Endothelial cell (in vitro differentiated cells): Measurements from ENCODE around the gene CAPZA1. TPM values are rescaled to one million over a fixed set of nuclear protein-coding genes. Genes with fewer than 3 reads are reported as not detected.

Source experiments
- DNase-seq: peaks from one replicate; pipeline ENCODE4 v3.0.0; 2021; ENCODE audit warnings: low spot score
- H3K27ac Mint-ChIP-seq: one replicate; pipeline ENCODE4 v1.8.0; 2021; ENCODE audit warnings: mixed read lengths, inconsistent platforms; ENCODE audit not compliant: unreplicated experiment
- H3K27me3 Mint-ChIP-seq: one replicate; pipeline ENCODE4 v1.8.0; 2021; ENCODE audit warnings: mild to moderate bottlenecking, moderate library complexity, mixed read lengths, inconsistent platforms; ENCODE audit not compliant: unreplicated experiment
- H3K36me3 Mint-ChIP-seq: one replicate; pipeline ENCODE4 v1.8.0; 2021; ENCODE audit warnings: mild to moderate bottlenecking, low read depth, mixed read lengths, inconsistent platforms; ENCODE audit not compliant: unreplicated experiment
- H3K4me1 Mint-ChIP-seq: one replicate; pipeline ENCODE4 v1.8.0; 2021; ENCODE audit warnings: mild to moderate bottlenecking, mixed read lengths, inconsistent platforms; ENCODE audit not compliant: unreplicated experiment
- H3K4me3 Mint-ChIP-seq: one replicate; pipeline ENCODE4 v1.8.0; 2021; ENCODE audit warnings: mild to moderate bottlenecking, mixed read lengths, inconsistent platforms; ENCODE audit not compliant: unreplicated experiment
- H3K9me3 Mint-ChIP-seq: one replicate; pipeline ENCODE4 v1.8.0; 2021; ENCODE audit warnings: mixed read lengths, inconsistent platforms; ENCODE audit not compliant: unreplicated experiment
- CTCF ChIP-seq: fragments of 200-600 bp; sonication (generic); IDR thresholded peaks from one replicate; pipeline ENCODE4 v1.5.0; 2021; ENCODE audit warnings: antibody characterized with exemption; ENCODE audit not compliant: unreplicated experiment
- total RNA-seq: library from RNA; stranded (reverse); fragmentation: NEBNext Ultra II Directional; extraction: Animal tissue kit (Norgen Biotek cat#: 25700); gene quantifications from one replicate; pipeline ENCODE4 v1.2.1, GENCODE V29; 2021; ENCODE audit not compliant: unreplicated experiment

CAPZA1 gene
- total RNA-seq, 1 donor from 2014 or later, result 137 TPM

- peaks cover 60% of the 10 kb centered on the region for H3K4me1 Mint-ChIP-seq
- H3K4me3 Mint-ChIP-seq, result peak overlapping the region; percentile 100
- H3K9me3 Mint-ChIP-seq, result no peaks in the 10 kb centered on the region
- peaks cover 39% of the 10 kb centered on the region for H3K36me3 Mint-ChIP-seq
- peak overlapping the region; percentile 91 for H3K27ac Mint-ChIP-seq
- peak; percentile 78 for DNase-seq
- H3K27me3 Mint-ChIP-seq, result peaks cover 27% of the 10 kb centered on the region
- no peak for TF ChIP-seq CTCF
Measured at GRCh38 chr1:112704934-112705627, 85.4 kb downstream of the CAPZA1 start.

DNA sequence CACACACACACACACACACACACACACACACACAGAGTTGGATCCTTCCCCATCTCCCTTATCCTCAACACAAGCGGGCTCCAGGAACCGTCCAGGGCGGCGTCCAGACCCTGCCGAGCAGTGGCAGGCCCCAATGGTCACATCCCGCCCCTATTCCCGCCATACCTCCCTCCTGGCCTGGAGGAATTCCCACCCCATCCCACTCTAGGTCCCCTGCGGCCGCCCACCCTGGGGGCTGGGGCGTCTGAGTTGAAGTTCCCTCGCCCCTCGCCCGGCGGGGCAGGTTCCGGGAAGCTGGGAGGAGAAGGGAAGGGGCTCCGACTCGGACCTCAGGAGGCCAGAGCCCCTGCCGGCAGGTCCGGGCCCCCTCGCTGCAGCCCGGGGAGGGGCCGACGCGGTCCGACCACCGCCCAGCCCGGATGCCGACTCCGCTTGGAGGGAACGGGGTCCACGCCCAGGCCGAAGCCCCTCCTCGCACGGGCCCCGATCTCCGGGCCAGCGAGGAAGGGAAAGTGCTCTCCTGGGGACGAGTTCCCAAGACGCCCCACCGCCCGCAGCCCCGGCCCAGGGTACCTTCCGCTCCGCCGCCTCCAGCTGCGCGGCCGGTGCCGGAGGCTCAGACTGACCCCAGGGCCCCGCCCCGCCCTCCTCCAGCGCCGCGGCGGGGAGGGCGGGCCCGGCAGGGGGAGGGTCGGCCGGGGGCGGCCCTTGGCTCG, 87.0 kb downstream of the CAPZA1 start, which contains the start of gene RHOC:
Gene RHOC, minus strand, starts transcription at position 623 of the 716 bp plus-strand sequence. CDS start 3,328 bp downstream, outside the sequence.
- DNase-seq, result peak; percentile 73
- peaks cover 29% of the 10 kb centered on the region for H3K27me3 Mint-ChIP-seq
- peak within 1 kb of the TSS; percentile 100 for H3K4me3 Mint-ChIP-seq
- peaks cover 35% of the 10 kb centered on the region for H3K36me3 Mint-ChIP-seq
- peak within 1 kb of the TSS; percentile 91 for H3K27ac Mint-ChIP-seq
- H3K9me3 Mint-ChIP-seq, result no peaks in the 10 kb centered on the region
- no peak for TF ChIP-seq CTCF
- H3K4me1 Mint-ChIP-seq, result peaks cover 56% of the 10 kb centered on the region

DNA sequence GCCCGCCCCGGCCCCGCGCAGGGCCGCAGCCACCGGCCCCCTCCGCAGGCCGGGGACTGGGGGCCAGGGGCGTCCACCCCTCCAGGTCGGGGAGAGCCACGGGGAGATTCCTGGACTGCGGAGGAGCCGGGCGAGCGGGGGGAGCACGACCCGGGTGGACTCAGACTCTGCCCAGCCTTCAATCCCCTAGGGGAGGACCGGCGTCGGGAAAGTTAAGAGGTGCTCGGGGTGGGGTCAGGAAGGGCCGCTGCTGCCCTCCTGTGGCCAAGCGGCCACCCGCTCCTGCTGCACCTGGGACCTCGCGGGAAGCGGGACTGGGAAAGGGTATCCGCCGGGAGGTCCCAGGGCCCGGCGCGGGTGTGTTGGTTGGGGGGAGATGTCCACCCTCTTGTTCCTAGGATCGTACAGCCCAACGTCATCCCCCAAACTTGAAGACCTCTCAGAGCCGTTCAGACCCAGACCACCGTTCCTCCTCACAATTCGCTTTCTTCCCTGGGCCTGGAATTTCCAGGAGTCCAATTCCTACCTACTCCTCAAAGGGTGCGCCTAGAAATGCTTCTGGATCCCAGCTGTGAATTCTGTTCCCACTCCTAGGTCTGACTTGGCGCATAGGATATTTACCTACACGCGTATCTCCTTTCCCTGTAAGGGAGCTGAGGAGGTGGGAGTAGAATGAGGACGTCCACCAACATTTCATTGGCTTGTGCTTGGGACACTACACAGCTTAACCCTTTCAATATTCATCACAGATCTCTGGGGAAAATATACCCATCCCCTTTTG, 87.8 kb downstream of the CAPZA1 start:
- TF ChIP-seq CTCF, result peak; percentile 76
- no peaks in the 10 kb centered on the region for H3K9me3 Mint-ChIP-seq
- DNase-seq, result peak; percentile 93
- peak overlapping the region; percentile 95 for H3K4me3 Mint-ChIP-seq
- H3K27ac Mint-ChIP-seq, result peak overlapping the region; percentile 90
- H3K36me3 Mint-ChIP-seq, result peaks cover 27% of the 10 kb centered on the region
- peaks cover 50% of the 10 kb centered on the region for H3K4me1 Mint-ChIP-seq
- H3K27me3 Mint-ChIP-seq, result peaks cover 27% of the 10 kb centered on the region

GRCh38 chr1:112708002-112708448, 88.4 kb downstream of the CAPZA1 start:
- no peak for DNase-seq
- peak overlapping the region; percentile 90 for H3K27ac Mint-ChIP-seq
- no peak for TF ChIP-seq CTCF
- H3K4me3 Mint-ChIP-seq, result peak overlapping the region; percentile 95
- peaks cover 28% of the 10 kb centered on the region for H3K27me3 Mint-ChIP-seq
- peaks cover 45% of the 10 kb centered on the region for H3K4me1 Mint-ChIP-seq
- H3K36me3 Mint-ChIP-seq, result peaks cover 21% of the 10 kb centered on the region
- no peaks in the 10 kb centered on the region for H3K9me3 Mint-ChIP-seq
